T-helper 9 cell (primary cell): ENCODE measurements around the gene CHM.
A peak's percentile ranks its signal among the peaks of the same experiment; 100 is the strongest.
"Not testable (repeated sequence)": the region's sequence is repeated elsewhere in the genome, so short reads cannot be mapped to it uniquely, and the experiment has no call there.

Source experiments
- DNase-seq: peaks from one replicate; pipeline ENCODE4 v3.0.0-alpha.2; 2020
- total RNA-seq, 2 donors: gene quantifications; one replicate each; lab custom pipeline; 2026; lab: John Stamatoyannopoulos, UW

Gene CHM, protein sequence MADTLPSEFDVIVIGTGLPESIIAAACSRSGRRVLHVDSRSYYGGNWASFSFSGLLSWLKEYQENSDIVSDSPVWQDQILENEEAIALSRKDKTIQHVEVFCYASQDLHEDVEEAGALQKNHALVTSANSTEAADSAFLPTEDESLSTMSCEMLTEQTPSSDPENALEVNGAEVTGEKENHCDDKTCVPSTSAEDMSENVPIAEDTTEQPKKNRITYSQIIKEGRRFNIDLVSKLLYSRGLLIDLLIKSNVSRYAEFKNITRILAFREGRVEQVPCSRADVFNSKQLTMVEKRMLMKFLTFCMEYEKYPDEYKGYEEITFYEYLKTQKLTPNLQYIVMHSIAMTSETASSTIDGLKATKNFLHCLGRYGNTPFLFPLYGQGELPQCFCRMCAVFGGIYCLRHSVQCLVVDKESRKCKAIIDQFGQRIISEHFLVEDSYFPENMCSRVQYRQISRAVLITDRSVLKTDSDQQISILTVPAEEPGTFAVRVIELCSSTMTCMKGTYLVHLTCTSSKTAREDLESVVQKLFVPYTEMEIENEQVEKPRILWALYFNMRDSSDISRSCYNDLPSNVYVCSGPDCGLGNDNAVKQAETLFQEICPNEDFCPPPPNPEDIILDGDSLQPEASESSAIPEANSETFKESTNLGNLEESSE
- 16.7 to 34.0 reads per million in 2 donors for total RNA-seq

DNA sequence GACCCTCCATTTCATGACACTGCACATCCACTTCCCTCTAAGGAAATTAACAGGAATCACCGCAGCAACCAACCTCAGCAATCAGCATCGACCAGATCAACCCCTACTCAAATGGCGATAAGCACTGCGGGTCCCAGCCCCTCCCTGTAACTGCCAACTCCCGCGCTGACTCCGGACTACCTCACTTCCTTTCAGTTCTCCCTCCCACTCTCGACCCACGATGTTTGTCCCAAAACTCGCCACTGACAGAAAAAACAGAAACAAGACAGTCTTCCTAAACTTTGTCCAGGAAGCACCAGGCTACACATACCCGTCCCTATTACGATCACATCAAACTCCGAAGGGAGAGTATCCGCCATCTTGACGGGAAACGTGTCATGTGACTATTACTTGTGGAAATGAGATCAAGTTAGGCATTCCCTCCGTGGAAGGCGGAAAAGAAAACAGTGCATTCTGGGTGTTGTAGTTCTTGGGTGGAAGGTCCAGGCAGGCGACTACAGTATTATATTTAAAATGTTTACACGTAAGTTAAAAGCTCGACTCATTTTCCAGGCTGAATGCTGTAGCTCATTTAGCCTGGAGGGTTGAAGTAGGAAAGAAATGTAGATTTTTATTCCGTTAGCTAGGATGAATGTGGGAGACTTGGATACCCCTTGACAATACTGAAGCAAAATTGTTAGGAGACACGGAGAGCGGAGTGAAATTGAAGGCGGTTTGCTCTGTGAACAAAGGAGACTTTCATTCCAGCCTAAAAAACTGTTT is at the start of gene CHM:
Gene CHM, minus strand, starts transcription at position 385 of the 762 bp plus-strand sequence. Its CDS starts 26 bp downstream, at position 359.
- DNase-seq: peak; percentile 29

DNA sequence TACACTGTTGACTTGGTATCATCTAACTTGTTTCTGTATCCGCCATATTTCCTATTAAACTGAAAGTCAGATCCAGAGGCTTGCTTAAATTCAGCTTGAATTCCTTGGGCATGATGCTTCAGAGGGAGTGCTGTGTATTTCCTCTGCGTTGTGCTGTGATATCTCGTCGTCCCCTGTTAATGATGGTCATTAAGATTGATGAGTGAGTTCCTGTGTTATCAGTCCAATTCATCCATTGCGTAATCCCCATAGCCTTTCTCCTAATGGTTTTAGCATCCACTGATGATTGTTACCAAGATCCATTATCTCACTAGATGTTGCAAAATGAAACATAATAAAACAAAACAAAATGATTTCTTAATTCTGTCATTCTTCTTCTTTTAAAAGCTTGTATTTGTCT is 31.3 kb upstream of the CHM start:
- DNase-seq: no peak

DNA sequence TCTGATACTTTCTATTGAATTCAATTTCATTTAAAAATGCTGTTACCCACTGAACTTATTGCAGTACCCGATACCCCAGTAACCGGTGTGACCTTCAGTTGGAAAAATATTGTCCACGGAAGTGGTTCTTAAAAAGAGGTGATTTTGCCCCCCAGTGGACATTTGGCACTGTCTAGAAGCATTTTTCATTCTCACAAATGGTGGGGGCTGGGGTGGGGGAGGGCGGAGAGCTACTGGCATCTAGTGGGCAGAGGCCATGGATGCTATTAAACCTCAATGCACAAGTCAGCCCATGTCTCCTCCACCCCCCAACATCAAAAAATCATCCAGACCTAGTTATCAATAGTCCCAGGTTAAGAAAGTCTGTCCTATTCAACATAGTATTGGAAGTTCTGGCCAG is 19.6 kb upstream of the CHM start:
- no peak for DNase-seq

DNA sequence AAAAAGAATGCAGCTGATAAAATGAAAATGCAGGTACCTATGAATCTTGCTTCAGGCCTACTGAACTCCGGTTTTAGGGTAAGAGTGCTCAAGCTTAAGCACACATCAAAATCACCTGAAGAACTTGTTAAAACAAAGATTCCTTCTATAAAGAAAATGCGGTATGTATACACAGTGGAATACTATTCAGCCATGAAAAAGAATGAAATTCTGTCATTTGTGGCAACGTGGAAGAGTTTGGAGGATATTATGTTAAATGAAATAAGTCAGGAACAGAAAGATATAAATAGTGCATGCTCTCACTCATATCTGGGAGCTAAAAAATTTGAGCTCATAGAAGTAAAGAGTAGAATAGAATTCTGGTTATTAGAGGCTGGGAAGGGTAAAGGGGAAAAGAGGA is 14.0 kb upstream of the CHM start:
- DNase-seq: no peak

DNA sequence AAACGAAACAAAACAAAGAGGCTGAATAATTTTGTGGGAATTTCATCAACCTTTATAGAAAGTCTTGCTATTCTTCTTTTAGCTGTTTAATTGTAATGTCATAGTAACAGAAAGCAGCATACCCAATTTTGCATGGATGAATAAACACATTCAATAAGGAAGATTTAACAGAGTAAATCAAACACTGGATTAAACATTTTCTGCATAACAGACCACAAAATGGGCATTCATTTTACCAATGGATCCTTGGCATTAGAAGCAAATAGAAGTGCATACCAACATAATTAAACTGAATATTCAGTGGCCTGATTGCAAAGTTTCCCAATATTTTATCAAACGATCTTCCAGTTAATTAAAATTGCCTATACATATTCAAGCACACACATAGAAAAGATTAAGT is 4.4 kb upstream of the CHM start:
- no peak for DNase-seq

DNA sequence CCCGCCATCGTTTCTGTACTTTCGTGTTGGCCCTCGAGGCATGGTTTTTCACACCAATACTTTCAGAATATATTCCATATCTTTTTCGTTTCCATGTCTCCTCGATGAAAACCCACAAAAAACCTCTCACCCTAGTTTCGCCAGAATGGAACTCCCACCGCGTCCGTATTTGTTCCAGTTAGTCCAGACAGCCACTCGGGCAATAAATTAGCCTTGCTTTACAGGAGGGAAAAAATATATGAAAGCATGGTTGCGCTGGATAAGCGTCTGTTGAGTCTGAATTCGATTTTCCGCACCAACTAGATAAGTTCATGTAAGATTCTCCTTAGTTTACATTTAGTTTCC is 550 bp upstream of the CHM start:
- no peak for DNase-seq

DNA sequence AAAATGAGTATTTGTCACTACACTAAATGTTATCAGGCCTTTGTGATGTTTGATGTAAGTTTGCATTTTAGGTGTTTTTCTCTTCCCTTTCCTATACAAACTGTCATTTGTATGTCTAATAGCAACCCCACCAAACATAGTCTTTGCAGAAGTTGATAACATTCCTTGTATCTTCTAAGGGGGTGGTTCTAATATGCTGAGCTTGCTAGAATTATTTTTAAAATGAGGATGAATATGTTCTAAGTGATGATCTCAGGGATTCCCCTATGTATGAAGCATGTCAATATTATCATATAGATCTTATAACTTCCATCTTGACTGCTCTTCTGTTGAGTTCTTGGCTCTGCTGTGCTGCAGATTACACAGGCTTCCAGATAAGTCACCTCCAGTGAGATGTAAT is 3.1 kb downstream of the CHM start:
- no peak for DNase-seq

DNA sequence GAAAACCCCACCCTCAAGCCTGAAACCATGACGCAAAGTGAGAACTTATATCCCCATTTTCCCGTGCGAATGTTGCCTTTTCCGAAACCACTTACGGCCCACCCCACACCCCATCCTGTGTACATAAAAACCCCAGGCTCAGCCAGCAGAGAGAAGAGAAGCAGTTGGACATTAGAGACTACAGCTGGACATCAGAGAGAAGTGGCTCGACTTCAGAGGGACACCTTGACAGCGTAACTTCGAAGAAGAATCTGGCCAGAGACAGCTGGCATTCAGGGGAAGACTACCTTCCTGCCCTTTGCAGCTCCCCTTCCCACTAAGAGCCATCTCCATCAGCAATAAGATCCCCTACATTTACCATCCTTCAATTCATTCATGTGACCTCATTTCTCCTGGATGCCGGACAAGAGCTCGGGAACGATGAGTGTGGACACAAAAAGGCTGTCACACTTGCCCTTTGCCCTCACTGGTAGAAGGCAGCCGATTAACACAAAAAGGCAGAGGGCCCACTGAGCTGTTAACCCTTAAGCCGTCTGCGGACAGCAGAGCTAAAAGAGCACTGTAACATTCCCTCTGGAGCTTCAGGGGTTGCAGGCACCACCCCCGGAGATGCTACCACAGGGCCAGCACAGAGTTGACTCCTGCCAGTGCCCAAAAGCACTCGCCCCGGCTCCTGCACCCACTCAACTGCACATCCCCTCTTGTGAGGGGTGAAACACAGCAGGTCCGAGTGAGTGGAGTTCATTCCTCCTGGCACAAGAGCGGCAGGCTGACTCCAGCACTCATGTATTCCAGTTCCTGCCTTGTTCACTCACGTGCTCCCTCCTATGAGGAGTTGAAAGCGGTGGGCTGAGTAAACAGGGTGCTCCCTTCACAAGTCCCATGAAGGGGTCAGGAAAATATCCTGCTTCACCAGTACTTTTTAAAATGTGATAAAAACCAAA is 7.5 kb downstream of the CHM start:
- no peak for DNase-seq

DNA sequence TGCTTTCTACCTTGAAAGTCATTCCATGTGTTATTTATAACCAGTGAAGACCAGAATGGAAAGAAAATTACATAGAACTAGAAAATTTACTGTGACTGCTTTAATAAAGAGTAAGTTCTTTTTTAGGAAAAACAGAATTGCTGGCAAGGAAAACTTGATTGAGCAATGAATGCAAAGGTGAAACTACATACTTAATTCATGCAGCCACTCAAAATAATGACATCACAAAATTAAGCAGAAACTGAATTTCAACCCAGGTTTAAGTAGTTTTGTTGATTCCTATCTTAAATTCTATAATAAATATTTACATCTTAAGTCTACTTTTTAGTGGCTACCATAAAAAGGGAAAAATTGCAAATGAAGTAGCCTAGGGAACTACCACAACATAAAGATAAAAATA is 14.0 kb downstream of the CHM start:
- DNase-seq: no peak

DNA sequence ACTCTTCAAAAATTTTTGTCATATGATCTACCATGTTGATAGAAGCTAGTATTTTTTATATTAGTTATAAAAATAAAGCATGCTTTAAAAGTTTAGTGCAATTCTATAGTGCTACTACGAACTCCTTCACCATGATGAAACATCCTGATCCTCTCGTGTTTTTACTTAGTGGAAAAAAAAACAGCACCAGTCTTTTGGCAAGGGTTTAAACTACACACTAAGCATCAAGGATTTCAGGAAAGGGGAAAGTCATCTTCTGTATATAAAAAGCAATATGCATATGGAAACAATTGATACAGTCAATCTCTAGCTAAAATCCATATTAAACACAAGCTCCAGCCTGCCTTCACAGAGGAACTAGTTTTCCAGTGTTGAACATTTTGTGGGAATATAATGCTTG is 18.7 kb downstream of the CHM start:
- DNase-seq: no peak

DNA sequence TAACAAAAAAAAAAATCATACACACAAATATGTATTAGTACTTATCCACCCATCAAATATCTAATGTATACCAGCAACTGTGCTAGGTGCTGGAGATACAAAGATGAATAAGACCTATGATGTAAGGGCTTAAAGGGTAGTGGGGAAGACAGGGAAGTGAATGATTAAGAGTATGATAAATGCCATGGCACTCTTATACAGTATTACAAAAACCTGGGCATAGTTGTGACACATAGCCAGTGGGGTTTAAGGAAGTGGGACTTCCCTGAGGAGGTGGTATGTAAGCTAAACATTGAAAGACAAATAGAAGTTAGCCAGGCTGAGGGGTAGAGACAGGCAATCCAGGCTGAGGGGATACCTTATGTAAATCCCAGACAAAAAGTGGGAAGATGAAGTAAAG is 23.5 kb downstream of the CHM start:
- no peak for DNase-seq

DNA sequence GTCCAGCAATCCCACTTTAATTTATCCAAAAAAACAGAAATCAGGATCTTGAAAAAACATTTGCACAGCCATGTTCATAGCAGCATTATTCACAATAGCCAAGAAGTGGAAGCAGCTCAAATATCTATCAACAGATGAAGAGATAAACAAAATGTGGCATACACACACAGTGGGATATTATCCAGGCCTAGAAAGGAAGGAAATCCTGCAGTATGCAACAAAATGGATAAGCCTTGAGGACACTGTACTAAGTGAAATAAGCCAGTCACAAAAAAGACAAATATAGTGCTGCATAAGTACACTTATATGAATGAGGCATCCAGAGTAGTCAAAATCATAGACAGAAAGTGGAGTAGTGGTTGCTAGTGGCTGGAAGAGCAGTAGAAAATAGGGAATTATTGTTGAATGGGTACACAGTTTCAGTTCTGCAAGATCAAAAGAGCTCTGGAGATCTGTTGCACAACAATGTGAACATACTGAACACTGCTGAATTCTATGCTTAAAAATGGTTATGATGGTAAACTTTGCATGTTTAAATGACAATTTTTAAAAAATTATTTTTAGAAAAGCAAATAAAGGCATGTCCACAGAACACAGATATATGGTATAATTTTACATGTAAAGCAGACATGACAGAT is 25.6 kb downstream of the CHM start:
- DNase-seq: no peak

DNA sequence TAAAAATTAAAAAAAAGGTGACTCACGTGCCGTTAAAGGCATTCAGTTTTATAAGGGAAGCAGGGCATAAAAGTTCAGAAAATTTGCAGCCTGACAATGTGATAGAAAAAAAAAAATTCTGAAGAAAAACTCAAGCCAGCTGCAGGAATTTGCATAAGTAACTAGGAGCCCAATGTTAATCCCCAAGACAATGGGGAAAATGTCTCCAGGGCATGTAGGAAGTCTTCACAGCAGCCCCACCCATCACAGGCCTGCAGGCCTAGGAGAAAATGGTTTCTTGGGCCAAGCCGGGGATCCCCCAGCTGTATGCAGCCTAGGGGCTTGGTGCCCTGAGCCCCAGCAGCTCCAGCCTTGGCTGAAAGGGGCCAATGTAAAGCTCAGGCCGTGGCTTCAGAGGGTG is 31.2 kb downstream of the CHM start:
- no peak for DNase-seq

DNA sequence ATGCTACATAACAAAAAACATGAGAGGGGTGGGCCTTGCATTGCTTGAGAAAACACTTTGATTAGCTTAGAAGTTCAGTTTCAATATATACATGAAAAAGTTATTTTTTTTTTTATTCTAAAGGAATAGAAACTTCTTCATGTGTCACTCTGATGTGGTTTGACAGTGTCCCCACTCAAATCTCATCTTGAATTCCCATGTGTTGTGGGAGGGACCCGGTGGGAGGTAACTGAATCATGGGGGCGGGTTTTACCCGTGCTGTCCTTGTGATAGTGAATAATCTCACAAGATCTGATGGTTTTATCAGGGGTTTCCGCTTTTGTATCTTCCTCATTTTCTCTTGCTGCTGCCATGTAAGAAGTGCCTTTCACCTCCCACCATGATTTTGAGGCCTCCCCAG is 32.4 kb downstream of the CHM start:
- not testable (repeated sequence) for DNase-seq

DNA sequence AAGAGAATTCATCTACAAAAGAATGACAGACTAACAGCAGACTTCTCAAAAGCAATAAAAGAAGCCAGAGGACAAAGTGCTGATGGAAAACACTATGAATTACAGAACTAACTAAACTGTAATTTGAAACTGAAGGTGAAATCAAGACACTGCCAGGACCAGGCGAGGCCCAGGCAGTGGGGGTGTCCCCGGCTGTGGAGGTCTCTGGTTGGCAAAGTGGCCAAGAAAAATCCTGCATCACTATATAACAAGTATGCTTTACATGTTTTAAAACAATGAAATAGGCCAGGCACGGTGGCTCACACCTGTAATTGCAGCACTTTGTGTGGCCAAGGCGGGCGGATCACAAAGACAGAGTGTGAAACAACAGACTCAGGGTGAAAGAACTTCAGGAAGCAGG is 32.9 kb downstream of the CHM start:
- DNase-seq: no peak

DNA sequence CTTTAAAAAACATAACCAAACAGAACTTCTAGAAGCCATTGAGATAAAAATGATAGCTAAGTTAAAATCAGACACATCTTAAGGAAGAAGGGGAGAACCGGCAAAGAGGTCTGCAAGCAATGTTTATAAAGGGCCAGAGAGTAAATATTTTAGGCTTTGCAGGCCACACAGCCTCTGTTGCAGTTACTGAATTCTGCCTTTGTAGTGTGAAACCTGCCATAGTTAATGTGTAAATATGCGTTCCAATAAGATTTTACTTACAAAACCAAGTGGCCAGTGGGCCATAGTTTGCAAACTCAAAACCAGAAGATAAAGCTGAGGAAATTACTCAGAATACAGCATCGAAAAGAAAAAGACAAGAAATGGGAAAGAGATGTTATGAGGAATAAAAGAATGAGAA is 33.6 kb downstream of the CHM start:
- DNase-seq: no peak

DNA sequence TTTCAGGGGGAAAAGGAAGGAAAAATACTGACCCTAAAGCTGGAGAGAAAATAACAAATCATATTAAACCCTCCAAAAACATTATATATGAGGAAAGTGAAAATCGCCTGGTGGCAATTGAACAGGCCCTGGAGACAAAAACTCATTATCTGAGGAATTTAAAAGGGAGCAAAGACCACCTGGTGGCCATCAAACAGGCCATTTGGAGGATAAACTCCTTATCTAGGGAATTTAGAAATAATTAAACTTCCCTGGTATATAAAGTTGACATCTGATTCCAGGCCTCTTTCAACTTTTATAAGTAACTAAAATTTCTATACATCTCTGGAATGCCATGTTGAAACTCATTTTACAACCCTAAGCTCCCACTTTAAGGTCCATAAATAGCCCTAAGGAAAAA is 35.2 kb downstream of the CHM start:
- no peak for DNase-seq

DNA sequence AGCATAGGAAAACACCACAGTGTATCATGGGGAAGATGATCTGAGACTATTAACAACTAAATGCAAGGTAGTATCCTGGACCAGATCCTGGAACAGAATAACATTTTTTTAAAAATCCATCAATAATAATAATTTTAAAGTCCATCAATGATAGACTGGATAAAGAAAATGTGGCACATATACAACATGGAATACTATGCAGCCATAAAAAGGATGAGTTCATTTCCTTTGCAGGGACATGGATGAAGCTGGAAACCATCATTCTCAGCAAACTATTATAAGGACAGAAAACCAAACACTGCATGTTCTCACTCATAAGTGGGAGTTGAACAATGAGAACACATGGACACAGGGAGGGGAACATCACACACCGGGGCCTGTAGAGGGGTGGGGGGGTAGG is 37.6 kb downstream of the CHM start:
- DNase-seq: not testable (repeated sequence)

DNA sequence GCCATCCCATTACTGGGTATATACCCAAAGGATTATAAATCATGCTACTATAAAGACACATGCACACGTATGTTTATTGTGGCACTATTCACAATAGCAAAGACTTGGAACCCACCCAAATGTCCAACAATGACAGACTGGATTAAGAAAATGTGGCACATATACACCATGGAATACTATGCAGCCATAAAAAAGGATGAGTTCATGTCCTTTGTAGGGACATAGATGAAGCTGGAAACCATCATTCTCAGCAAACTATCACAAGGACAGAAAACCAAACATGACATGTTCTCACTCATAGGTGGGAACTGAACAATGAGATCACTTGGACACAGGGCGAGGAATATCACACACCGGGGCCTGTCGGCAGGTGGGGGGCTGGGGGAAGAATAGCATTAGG is 39.5 kb downstream of the CHM start:
- DNase-seq: not testable (repeated sequence)

DNA sequence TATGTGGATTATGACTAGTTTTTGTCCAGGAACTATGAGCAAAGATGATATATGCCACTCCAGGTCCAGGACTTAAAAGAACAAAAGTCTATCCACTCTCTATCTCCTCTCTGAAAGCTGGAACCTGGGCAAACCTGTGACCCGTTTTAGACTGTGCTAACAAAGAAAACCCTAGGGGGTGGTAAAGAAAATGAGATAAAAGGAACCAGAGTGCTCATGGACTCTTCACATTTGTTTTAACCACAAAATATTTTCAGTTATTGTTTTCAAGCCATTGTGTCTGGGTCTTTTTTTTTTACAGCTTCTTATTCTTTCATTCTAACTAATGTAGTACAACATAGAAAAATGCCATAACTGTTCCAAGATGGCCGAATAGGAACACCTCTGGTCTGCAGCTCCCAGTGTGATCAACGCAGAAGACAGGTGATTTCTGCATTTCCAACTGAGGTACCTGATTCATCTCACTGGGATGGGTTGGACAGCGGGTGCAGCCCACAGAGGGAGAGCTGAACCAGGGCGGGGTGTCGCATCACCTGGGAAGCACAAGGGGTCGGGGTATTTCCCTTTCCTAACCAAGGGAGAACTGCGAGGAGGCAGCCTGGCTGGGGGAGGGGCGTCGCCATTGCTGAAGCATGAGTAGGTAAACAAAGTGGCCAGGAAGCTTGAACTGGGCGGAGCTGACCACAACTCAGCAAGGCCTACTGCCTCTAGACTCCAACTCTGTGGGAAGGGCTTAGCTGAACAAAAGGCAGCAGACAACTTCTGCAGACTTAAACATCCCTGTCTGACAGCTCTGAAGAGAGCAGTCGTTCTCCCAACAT is 45.1 kb downstream of the CHM start:
- no peak for DNase-seq

DNA sequence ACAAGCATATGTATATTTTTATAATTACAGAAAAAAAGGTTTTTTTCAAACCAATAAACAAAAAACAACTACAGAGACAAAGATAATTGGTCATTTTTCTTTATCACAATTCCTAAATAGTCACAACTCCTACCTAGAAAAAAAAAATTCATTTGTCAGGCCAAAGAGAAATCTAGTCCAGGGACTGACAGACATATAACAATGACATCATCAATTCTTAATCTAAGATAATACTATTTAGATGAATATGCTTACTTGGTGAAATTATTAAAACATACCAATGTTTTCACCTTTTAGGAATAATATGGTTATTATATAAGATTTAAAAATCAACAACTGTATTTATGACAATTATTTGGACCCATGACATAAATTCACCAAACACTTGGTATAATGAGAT is 48.4 kb downstream of the CHM start:
- DNase-seq: no peak
